ENCODE data around the gene EFR3B.
"Not testable (repeated sequence)": the region's sequence is repeated elsewhere in the genome, so short reads cannot be mapped to it uniquely, and the experiment has no call there.

EFR3B gene

DNA sequence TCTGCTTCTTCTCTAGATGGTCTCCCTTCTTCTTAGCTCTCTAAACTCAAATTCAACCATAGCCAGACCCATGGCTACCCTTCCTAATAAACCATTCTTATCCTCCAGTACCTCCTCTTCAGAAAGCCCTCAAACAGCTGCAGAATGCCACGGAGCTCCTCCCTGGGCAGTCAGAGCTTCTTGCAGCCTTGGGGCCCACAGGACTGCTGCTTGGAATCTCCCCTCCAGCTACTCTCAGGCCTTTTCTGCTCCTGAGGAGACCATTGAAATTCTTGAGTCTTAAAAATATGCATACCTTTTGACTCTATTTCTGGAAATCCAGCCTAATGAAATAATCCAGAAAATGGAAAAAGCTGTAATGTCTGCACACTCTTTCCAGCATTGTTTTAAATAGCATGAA, 30.7 kb downstream of the EFR3B start:
- DNase-seq (ENCODE audit: low read depth): no peak

DNA sequence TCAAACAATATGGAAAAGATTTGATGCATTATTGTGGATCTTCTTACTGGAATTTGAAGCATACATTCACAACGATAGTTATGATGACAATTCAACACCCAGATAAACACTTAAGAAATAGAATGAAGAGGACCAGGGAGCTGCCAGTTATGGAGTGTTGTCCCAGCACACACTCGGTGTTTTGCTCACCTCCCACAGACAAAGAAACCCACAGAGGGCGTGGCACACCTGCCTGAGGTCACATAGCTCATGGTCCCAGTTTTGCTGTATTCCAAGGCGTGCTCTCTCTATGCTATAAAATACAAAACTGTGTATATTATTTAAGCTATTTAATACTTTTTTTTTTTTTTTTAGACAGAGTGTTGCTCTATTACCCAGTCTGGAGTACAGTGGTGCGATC, 31.1 kb downstream of the EFR3B start:
- DNase-seq (ENCODE audit: low read depth): no peak

DNA sequence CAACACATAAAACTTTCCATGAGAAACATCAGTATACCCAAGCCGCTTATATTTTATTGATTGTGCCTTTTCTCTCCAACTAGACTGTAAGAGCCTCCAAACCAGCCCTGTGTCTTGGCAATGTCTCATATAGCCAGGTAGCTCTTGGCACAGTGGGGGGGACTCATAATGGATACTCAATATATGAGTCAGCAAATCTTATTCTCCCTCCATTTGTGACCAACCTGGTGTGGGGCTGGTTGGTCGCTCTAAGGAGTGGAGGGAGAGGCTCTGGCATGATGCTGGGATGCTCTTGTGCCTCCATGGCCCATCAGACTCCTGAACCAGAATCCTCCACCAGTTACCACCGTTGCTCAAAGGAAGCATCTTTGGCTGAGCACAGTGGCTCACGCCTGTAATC, 32.0 kb downstream of the EFR3B start:
- DNase-seq (ENCODE audit: low read depth): no peak

DNA sequence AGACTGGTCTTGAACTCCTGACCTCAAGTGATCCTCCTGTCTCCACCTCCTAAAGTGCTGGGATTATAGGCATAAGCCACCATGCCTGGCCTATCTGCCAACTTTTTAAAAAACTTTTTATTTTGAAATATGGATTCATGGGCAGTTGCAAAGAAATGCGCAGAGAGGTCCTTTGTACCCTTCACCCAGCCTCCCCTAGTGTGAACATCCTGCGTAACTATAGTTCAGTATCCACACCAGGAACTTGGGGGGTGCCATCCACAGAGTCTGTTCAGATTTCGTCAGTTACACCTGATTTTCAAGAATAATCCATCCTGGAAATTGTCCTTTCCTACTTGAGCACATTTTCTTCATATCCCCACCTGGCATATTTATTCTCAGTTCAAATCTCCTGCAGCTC, 33.0 kb downstream of the EFR3B start:
- no peak for DNase-seq (ENCODE audit: low read depth)

DNA sequence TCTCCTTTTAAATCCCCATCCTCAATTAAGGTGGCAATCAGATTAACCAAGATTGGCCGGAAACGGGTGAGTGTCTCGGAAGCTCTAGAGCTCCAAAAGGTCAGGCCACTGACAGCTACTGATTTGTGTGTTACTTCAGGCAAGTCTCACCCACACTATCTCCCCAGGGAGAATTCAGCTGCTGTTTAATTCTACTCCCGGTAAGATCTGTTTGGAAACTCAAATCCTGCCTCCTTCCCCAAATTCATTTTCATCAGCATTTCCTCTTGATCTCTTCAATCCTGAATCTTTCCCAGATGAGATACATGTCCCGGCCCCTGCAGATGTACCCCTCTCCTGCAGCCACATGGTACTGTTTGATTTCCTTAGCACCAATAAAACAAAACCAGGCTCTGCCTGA, 34.9 kb downstream of the EFR3B start:
- DNase-seq (ENCODE audit: low read depth): no peak

DNA sequence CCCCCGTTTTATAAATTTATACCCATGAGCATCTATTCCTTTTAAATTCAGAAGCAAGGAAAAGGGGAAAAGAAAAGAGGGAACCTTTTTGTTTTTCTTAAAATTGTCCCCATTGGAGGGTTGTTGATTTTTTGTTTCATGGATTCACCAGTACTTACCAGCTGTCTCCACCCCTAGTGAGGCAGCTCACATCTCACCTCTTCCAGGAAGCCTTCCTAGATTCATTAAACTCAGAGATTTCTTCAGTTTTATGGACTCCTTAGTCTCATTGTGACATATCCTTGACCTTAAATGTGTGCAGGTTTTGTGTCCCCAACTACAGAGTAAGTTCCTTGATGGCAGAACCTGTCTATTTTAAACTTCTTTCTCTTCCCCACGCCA, 35.9 kb downstream of the EFR3B start:
- no peak for DNase-seq (ENCODE audit: low read depth)

DNA sequence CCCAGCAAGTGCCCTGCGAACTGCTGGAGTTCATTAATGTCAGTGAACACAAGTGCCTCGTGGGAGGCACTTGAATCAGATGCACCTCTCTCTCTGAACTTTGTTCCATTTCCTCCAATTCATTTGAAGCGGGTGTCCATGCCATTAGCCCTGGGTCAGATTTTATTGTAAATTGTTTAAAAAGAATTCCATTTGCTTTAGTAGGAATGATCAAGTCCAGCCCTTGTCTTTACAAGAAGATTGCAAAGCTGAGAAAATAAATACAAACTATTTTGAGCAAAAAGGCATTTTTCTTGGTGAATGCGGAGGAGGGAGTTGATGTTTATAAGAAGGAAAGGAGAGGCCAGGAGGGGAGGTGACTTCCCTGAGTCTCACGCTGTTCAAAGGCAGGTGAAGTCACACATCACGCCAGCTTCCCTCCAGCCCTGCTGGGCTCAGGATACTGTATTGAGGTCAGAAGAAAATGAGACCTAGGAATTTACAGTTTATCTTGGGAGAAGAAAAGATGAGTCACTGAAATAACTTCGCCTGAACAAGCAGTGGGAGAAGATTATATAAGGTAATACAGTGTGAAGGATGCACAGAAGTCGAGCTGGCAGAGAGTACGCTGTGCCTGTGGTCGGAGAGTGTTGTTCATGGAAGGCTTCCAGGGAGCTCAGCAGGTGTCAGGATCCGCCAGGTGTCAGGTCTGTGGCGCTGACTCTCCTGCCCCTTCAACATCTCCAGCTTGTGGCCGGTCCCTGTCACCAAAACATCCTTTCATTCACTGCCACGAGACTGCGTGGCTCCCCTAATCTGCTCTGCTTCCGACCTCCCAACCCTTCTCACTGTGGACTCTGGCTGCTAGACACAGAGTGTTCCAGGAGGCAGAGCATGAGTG, 36.5 kb downstream of the EFR3B start:
- no peak for DNase-seq (ENCODE audit: low read depth)

DNA sequence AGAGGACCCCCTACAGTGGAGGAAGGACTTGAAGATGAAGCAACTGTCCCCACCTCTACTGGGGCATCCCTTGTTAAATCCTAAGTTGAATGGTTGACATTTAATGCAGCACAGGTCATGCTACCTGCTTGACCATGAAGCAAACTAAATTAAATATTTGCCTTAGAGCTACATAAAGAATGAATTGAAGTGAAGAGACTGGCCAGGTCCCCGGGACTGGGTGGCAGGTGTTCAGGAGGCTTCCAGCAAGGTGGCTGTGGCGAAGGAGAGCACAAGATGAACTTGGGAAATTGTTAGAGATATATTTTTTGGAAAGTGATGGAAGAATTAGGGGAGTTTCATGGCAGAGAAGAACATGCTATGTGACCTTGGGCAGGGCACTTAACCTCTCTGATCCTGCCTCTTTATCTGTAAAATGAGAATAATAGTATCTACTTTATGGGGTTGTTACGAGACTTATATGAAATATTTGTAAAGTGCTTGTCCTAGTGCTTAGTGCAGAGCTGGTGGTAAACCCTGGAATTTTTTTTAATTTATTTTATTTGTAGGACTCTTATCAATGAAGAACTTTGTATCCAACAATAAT, 37.3 kb downstream of the EFR3B start:
- no peak for DNase-seq (ENCODE audit: low read depth)

DNA sequence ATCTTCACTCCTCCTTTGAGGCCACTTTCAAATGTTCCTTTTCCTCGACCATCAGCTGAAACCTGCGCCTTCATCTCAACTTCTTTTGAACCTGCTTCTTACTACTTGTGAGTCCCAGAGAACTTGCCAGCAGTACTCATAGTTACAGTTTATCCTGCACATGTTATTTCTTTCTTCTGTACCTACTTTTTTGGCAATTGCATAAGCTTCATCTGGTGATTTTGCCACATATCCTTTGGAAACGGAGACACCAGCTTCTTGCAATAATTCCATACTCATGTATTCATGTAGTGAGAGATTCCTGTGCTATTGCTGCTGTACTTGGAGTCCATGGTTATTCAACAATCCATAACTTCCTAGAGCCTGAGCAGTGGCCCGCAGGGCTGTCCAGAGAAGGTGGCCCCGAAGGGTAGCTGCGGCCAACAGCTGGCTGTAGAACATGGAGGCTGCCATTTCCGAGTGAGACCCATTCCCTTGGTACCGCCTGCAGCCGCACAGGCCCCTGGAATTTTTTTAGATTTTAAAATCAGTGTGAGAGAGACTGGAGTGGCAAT, 39.4 kb downstream of the EFR3B start:
- no peak for DNase-seq (ENCODE audit: low read depth)

DNA sequence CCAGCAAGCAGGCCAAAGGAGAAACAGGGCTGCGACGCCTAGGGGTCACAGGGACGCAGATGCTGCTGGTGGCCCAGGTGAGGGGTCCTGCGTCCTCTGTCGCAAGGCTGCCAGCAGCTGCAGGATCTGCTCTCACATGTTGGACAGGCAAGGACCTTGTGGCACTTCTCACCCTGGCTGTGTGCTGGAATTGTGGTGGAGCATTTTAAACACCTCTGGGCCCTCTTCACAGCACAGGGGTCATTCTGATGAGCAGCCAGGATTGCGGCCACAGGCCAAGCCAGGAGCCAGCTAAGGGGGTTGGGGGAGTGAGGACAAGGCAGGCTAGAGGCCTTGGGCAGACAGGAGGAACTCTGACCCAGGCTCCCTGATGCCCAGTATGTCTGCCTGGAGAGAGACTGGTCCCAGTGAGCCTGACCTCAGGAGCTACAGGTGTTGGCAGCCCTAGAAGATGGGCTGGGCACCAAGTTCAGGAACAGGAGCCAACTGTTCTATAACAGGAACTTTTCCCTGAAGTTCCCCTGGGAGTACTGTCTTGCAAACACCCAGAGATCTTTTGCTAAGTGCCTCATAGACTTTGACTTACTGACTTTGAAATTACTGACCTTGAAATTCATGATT, 40.2 kb downstream of the EFR3B start:
- DNase-seq (ENCODE audit: low read depth): no peak

DNA sequence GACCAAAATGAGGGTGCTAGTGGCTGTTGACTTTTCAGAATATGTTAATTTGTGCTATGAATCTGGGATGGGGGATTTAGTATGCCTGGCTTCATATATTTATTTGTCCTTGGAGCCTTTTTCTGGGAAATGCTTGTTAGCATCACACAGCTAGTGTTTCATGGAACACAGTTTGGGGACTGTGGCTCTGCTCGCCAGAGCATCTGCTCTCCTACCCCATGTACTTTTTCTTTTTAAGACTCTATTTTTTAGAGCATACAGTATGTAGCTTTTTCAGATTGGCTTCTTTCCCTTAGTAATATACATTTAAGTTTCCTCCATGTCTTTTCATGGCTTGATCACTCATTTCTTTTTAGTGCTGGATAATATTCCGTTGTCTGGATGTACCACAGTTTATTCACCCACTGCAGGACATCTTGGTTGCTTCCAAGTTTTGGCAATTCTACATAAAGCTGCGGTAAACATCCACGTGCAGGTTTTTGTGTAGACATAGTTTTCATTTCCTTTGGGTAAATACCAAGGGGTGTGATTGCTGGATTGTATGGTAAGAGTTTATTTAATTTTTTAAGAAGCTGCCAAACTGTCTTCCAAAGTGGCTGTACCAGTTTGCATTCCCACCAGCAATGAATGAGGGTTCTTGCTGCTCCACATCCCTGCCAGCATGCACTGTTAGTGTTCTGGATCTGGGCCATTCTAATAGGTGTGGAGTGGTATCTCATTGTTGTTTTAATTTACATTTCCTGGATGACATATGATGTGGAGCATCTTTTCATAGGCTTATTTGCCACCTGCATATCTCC, 44.1 kb downstream of the EFR3B start:
- DNase-seq (ENCODE audit: low read depth): no peak

DNA sequence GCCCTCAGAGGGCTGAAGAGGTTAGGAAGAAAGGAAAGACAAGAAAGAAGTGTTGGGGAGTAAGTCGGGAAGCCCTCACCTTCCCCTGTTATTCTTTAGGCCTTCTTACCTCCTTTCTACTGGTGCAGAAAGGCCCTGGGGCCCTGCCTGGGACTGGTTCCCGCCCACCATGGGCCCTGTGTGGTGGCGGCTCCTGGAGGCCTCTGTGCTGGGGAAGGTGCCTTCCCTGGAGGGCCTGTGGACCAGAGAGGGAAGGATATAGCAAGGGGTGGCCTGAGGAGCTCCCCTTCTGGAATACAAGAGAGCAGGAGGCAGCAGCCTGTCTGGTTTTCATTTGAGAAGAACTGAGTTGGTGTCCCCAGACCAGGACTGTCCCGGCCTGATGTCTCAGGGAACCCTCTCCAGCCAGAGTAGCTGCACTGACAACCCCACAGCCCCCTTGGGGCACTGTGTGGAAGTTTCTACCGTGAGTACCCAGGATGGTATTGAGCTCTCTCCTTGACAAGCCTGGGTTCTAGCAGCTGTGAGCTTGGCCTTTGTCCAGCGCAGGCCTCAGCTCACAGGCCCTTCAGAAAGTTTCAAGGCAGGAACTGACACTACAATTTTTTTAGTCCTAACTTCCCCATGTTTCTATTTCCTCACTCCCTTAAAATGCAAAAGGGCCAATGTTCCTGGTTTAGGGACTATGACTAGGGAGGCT, 47.1 kb downstream of the EFR3B start:
- no peak for DNase-seq (ENCODE audit: low read depth)

DNA sequence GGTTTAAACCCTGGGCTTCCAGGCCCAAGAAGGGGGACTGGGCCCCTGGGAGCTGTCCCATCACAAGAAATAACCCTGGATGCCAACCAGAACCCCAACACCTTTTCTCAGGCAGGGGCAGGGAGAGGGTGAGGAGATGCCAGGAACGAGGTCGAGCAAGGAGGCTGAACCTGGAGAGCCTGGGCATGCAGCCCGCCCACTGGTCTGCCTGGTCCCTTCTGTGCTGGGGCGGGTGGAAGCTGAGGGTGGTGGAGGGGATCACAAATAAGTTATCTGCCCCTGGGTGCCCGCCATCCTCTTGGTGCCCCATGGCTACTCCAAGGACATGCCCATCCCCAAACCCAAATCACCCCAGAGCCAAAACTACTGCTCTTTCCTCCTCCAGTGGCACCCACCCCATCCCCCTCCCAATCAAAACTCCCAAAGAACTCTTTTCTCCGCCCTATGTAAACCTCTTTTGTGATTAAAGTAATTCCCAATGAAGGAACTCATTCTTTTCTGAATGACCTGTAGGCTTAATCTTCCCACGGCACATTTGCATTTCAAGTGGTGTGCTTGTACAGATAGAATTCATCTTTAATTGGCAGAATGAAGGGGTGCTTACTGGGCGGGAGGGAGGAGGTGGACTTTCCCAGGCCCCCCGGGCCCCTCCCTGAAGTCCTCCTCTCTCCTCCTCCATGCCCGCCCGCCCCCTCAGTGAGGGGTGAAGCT, 47.9 kb downstream of the EFR3B start:
- no peak for DNase-seq (ENCODE audit: low read depth)

DNA sequence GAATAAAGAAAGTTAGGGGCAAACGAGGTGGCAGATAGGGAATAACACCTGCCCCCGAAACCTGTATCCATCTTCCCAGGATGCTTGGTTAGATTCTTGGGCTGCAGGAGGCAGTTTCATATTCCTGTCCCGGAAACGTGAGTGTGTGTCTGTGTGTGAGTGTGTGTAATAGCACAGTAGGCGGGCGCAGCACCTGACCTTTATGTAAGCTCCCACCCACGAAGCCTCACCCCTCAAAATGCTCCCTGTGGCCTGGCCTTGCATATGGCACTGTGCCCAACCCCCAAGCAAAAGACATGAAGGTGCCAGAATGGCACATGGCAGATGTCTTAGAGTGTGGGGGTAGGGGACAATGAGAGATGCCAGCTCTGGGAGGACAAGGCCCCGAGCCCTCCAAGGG, 48.9 kb downstream of the EFR3B start:
- DNase-seq (ENCODE audit: low read depth): no peak

DNA sequence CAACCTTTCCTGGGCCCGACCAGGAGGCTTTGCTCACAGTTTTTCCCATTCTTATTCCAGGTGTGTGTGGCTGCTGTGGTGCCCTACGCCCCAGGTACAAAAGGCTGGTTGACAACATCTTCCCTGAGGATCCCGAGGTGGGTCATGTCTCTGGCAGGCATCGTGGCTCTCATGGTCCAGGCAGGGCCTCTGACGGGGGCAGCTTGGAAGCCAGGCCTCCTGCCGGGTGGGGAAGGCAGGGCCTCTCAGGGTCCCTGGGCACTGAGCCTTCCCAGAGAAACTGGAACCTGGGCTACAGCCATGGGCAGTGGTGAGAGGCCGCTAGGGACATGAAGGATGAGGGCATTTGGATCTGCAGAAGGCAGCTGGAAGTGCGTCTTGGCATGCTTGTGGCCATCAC, 49.4 kb downstream of the EFR3B start:
- no peak for DNase-seq (ENCODE audit: low read depth)

DNA sequence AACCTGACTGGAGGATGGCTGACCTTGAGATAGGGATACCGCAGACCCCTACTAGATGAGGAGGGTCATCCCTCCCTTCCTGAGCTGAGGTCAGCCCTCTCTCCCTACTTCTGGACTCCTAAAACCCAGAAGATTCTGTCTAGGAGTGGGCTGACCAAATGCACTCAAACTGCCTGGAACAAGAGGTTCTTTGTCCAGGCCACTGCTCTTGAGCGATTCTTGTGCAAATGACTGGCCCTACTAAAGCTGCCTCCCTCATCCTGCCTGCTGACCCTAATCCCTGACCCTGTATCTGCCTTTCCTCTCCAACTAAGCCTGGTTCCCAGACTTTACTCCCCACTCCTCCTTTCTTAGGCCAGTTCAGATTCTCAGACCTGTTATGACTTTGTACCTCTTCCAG, 56.2 kb downstream of the EFR3B start:
- no peak for DNase-seq (ENCODE audit: low read depth)

DNA sequence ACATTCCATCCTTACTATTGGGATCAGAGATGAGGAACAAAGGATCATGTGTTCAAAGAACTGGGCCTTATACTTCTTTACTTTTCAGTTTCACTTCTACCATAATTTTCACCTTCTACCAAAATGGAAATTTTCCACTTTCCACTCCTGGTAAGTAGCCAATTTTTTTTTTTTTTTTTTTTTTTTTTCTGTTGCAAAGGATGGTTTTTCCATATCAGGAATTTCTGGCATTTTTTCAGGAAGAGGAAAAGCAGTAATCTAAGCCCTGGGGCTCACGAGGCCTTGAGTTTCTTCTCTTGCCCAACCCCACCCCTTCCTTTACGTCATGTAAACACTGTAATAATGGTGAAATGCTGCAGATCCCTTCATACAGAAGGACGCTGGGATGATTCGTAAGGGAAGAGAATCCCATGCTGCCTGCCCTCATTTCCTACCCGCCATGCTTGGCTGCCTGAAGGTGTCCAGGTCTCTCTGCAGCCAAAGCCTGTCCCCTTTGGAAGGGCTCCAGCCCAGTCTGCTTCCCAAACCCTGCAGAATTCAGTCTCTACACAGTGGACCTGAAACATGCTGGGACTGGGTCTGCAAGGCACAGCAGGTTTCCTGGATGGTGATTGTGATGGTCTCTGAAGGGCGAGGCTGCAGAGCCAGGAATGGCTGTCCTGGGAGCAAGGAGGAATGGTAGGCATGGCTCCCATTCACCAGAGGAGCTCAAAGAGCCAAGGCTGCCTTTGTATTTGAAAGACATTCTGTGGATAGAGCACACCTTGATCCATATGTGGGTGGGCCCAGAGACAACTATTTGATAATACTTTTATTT, 57.0 kb downstream of the EFR3B start:
- no peak for DNase-seq (ENCODE audit: low read depth)

DNA sequence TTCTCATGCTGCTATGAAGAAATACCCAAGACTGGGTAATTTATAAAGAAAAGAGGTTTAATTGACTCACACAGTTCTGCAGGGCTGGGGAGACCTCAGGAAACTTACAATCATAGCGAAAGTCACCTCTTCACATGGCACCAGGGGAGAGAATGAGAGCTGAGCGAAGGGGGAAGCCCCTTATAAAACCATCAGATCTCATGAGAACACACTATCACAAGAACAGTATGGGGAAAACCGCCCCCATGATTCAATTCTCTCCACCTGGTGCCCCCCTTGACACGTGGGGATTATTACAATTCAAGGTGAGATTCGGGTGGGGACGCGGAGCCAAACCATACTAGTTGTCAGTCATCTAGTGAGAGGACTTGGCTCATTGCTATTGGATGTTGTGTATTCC, 60.5 kb downstream of the EFR3B start:
- DNase-seq (ENCODE audit: low read depth): not testable (repeated sequence)

DNA sequence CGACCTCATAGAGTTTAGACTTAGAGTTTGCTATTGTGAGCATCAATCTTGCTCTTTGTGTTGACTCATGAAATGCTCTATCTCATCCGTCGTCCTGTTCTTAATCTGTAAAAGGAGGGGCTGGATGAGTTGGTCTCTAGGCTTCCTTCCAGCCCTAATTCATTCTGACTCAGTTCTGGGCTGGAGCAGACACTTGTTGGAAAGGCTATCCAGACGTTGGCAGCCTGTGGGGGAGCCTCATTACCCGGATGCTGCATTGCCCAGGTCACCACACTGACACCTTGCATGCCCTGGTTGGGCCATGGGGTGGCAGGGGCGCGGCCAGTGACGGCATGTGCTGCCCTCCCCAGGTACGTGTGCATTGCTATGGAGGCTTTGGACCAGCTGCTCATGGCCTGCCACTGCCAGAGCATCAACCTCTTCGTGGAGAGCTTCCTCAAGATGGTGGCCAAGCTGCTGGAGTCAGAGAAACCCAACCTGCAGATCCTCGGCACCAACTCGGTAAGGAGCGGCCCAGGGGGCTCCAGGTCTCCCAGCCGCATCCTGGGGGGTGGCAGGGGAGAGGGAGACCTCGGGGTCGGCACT, 61.5 kb downstream of the EFR3B start:
- DNase-seq (ENCODE audit: low read depth): peak; percentile 63

DNA sequence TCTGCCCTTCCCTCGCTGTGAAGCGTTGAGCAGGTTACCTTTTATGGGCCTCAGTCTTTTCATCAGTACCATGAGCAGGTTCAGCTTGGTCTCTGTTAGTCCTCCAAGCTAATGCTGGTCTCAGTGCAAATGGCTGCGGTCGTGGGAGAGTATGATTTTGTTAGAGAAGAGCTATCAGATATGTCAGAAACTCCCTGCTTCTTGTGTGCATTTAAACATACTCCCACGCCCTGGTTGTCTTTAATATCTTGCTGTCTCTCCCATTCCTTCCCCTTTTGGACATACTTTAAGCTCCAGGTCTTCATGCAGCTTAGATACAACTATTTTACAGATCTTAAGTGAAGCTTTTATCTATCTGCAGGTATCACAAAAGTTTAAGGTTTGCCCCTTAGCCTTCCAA, 62.9 kb downstream of the EFR3B start:
- no peak for DNase-seq (ENCODE audit: low read depth)

All from fibroblast of the conjunctiva (primary cell).